ENCODE measurements around the gene PKNOX2.

DNA sequence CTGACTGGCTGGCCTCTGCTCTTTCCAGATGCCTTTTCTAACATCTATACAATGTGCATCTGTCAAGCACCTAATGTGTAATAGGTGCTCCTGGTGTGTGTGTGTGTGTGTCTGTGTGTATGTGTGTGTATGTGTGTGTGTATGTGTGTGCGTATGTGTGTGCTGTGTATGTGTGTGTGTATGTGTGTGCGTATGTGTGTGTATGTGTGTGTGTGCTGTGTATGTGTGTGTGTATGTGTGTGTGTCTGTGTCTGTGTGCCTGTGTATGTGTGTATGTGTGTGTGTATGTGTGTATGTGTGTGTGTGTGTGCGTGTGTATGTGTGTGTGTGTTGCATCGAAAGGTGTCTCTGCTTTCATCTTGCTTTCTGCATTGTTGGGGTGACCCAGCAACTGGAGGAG is 57.9 kb downstream of the PKNOX2 start:
- TF ChIP-seq, protein P1, sequence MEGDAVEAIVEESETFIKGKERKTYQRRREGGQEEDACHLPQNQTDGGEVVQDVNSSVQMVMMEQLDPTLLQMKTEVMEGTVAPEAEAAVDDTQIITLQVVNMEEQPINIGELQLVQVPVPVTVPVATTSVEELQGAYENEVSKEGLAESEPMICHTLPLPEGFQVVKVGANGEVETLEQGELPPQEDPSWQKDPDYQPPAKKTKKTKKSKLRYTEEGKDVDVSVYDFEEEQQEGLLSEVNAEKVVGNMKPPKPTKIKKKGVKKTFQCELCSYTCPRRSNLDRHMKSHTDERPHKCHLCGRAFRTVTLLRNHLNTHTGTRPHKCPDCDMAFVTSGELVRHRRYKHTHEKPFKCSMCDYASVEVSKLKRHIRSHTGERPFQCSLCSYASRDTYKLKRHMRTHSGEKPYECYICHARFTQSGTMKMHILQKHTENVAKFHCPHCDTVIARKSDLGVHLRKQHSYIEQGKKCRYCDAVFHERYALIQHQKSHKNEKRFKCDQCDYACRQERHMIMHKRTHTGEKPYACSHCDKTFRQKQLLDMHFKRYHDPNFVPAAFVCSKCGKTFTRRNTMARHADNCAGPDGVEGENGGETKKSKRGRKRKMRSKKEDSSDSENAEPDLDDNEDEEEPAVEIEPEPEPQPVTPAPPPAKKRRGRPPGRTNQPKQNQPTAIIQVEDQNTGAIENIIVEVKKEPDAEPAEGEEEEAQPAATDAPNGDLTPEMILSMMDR (IDR thresholded peaks at IDR 0.05): no peak
- TF ChIP-seq POLR2A (IDR thresholded peaks at IDR 0.05): no peak

Data from transverse colon (tissue), 3 donors.